ENCODE data around the gene ATP2A2.
A peak's percentile ranks its signal among the peaks of the same experiment; 100 is the strongest.

ATP2A2 gene

GRCh38 chr12:110244372-110244771 lies 36.7 kb upstream of the ATP2A2 start:
- TF ChIP-seq CTCF (IDR thresholded peaks at IDR 0.05; ENCODE audit: control insufficient read depth, insufficient read depth, low read depth, low read length, missing control alignments): no peak
- H3K4me3 ChIP-seq (ENCODE audit: control insufficient read depth, low read depth, low read length): no peak overlapping the region
- no peak for DNase-seq (ENCODE audit: low read depth)

GRCh38 chr12:110244829-110245228 lies 36.2 kb upstream of the ATP2A2 start:
- no peak overlapping the region for H3K4me3 ChIP-seq (ENCODE audit: control insufficient read depth, low read depth, low read length)
- no peak for TF ChIP-seq CTCF (IDR thresholded peaks at IDR 0.05; ENCODE audit: control insufficient read depth, insufficient read depth, low read depth, low read length, missing control alignments)
- DNase-seq (ENCODE audit: low read depth): no peak

- no peak for DNase-seq (ENCODE audit: low read depth)
- TF ChIP-seq CTCF (IDR thresholded peaks at IDR 0.05; ENCODE audit: control insufficient read depth, insufficient read depth, low read depth, low read length, missing control alignments): peak; percentile 36
- no peak overlapping the region for H3K4me3 ChIP-seq (ENCODE audit: control insufficient read depth, low read depth, low read length)
Measured at GRCh38 chr12:110245369-110245772, 35.7 kb upstream of the ATP2A2 start.

GRCh38 chr12:110246636-110247339 lies 34.3 kb upstream of the ATP2A2 start:
- DNase-seq (ENCODE audit: low read depth): no peak

GRCh38 chr12:110247340-110248095 lies 33.5 kb upstream of the ATP2A2 start:
- H3K4me3 ChIP-seq (ENCODE audit: control insufficient read depth, low read depth, low read length): no peak overlapping the region
- DNase-seq (ENCODE audit: low read depth): no peak
- no peak for TF ChIP-seq CTCF (IDR thresholded peaks at IDR 0.05; ENCODE audit: control insufficient read depth, insufficient read depth, low read depth, low read length, missing control alignments)

More at GRCh38 chr12:110246636-110247339, 34.3 kb upstream of the ATP2A2 start:
- TF ChIP-seq CTCF (IDR thresholded peaks at IDR 0.05; ENCODE audit: control insufficient read depth, insufficient read depth, low read depth, low read length, missing control alignments): no peak
- H3K4me3 ChIP-seq (ENCODE audit: control insufficient read depth, low read depth, low read length): no peak overlapping the region

- TF ChIP-seq CTCF (IDR thresholded peaks at IDR 0.05; ENCODE audit: control insufficient read depth, insufficient read depth, low read depth, low read length, missing control alignments): no peak
- no peak for DNase-seq (ENCODE audit: low read depth)
- no peak overlapping the region for H3K4me3 ChIP-seq (ENCODE audit: control insufficient read depth, low read depth, low read length)
Measured at GRCh38 chr12:110248096-110248447, 33.0 kb upstream of the ATP2A2 start.
